Astrocyte (in vitro differentiated cells and primary cell): ENCODE data around the gene LDAF1. TPM values are rescaled to one million over a fixed set of nuclear protein-coding genes. Genes with fewer than 3 reads are reported as not detected.

Experiments used
- DNase-seq: peaks from one replicate; pipeline ENCODE4 v3.0.0-alpha.2; 2010; ENCODE audit warnings: low read depth
- FAIRE-seq: peaks from 2 replicates; lab custom pipeline; 2011; peaks lifted over from hg19 to GRCh38; lab: Jason Lieb, UNC
- H2AFZ ChIP-seq: 2 replicates; pipeline ENCODE4 v1.6.0; 2012; ENCODE audit warnings: low read depth, low read length, inconsistent platforms
- H3K27ac ChIP-seq: 2 replicates; pipeline ENCODE4 v1.5.1; 2011; ENCODE audit warnings: low read depth, low read length, inconsistent platforms
- H3K27me3 ChIP-seq: 2 replicates; pipeline ENCODE4 v1.6.0; 2011; ENCODE audit warnings: low read length, inconsistent platforms; ENCODE audit not compliant: insufficient read depth
- H3K36me3 ChIP-seq: 2 replicates; pipeline ENCODE4 v1.5.1; 2011; ENCODE audit warnings: low read length, inconsistent platforms; ENCODE audit not compliant: insufficient read depth
- H3K4me1 ChIP-seq: 2 replicates; pipeline ENCODE4 v1.5.1; 2011; ENCODE audit warnings: low read length, inconsistent platforms; ENCODE audit not compliant: insufficient read depth
- H3K4me2 ChIP-seq: 2 replicates; pipeline ENCODE4 v1.6.0; 2012; ENCODE audit warnings: low read length, inconsistent platforms
- H3K4me3 ChIP-seq: 2 replicates; pipeline ENCODE4 v1.5.1; 2011; ENCODE audit warnings: low read depth, mild to moderate bottlenecking, low read length, inconsistent platforms; ENCODE audit not compliant: insufficient read depth
- H3K79me2 ChIP-seq: 2 replicates; pipeline ENCODE4 v1.6.0; 2012; ENCODE audit warnings: mild to moderate bottlenecking, low read length, inconsistent platforms; ENCODE audit not compliant: insufficient read depth
- H3K9ac ChIP-seq: 2 replicates; pipeline ENCODE4 v1.6.0; 2012; ENCODE audit warnings: mild to moderate bottlenecking, low read length, inconsistent platforms
- H3K9me3 ChIP-seq: 2 replicates; pipeline ENCODE4 v1.5.1; 2012; ENCODE audit warnings: low read depth, mild to moderate bottlenecking, low read length, inconsistent platforms; ENCODE audit not compliant: insufficient read depth
- H4K20me1 ChIP-seq: 2 replicates; pipeline ENCODE4 v1.6.0; 2012; ENCODE audit warnings: low read length, inconsistent platforms; ENCODE audit not compliant: insufficient read depth
- H3K27ac Mint-ChIP-seq: one replicate; pipeline ENCODE4 v1.8.0; 2021; ENCODE audit warnings: mild to moderate bottlenecking, mixed read lengths; ENCODE audit not compliant: unreplicated experiment
- H3K27me3 Mint-ChIP-seq: one replicate; pipeline ENCODE4 v1.8.0; 2021; ENCODE audit warnings: low read depth, mixed read lengths; ENCODE audit not compliant: unreplicated experiment
- H3K36me3 Mint-ChIP-seq: one replicate; pipeline ENCODE4 v1.8.0; 2021; ENCODE audit warnings: low read depth, mixed read lengths; ENCODE audit not compliant: unreplicated experiment
- H3K4me1 Mint-ChIP-seq: one replicate; pipeline ENCODE4 v1.8.0; 2021; ENCODE audit warnings: low read depth, mixed read lengths; ENCODE audit not compliant: unreplicated experiment
- H3K4me3 Mint-ChIP-seq: one replicate; pipeline ENCODE4 v1.8.0; 2021; ENCODE audit warnings: mild to moderate bottlenecking, moderate library complexity, mixed read lengths; ENCODE audit not compliant: unreplicated experiment
- H3K9me3 Mint-ChIP-seq: one replicate; pipeline ENCODE4 v1.8.0; 2021; ENCODE audit warnings: mild to moderate bottlenecking, mixed read lengths; ENCODE audit not compliant: unreplicated experiment
- EZH2 ChIP-seq: IDR thresholded peaks from 2 replicates; pipeline ENCODE4 v1.6.1; 2012; ENCODE audit warnings: mild to moderate bottlenecking, low read length, inconsistent platforms; ENCODE audit not compliant: insufficient read depth
- total RNA-seq: library from RNA; stranded (reverse); gene quantifications from 2 replicates; pipeline ENCODE4 v1.2.1, GENCODE V29; 2021
- TF ChIP-seq, protein P1 (sequence below): IDR thresholded peaks from 2 replicates; pipeline ENCODE4 v1.5.1; 2011; ENCODE audit warnings: low read depth, mild to moderate bottlenecking, inconsistent platforms, low read length, moderate library complexity; ENCODE audit not compliant: insufficient read depth

Gene LDAF1
- total RNA-seq, 1 donor from 2014 or later: 38.6 TPM

DNA sequence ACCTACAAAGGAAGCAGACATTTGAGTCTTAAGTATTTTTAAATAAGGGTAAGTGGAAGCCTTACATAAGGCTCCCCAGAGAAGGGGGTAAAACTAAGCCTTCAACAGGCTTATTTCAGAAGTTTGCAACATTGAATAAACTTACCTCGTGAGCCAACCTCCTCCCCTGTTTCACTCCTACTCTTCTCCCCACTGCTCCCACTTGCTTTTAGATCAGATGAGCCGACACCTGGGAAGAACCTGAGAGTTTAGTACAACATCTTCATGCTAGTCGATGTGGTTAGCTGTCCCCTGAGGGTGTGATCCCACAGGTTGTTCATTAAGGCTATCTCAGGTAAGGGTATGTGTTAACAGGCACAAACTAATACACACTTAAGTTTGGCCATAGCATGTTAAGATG, 39.1 kb downstream of the LDAF1 start:
- Histone ChIP-seq H4K20me1 (no peaks in the 10 kb centered on the region), H3K4me2 (no peak overlapping the region), H3K79me2 (no peaks in the 10 kb centered on the region), H3K4me3 (no peak overlapping the region), H3K27me3 (peaks cover 32% of the 10 kb centered on the region), H3K4me1 (no peaks in the 10 kb centered on the region), H3K9ac (no peak overlapping the region), H3K36me3 (no peaks in the 10 kb centered on the region), H3K9me3 (no peaks in the 10 kb centered on the region), H3K27ac (no peak overlapping the region), H2AFZ (no peak overlapping the region)
- Mint-ChIP-seq H3K27me3 (peaks cover 48% of the 10 kb centered on the region), H3K4me3 (no peak overlapping the region), H3K9me3 (peaks cover 2% of the 10 kb centered on the region), H3K36me3 (no peaks in the 10 kb centered on the region), H3K4me1 (no peaks in the 10 kb centered on the region), H3K27ac (no peak overlapping the region)
- DNase-seq: no peak
- TF ChIP-seq EZH2: no peak
- TF ChIP-seq, protein P1, sequence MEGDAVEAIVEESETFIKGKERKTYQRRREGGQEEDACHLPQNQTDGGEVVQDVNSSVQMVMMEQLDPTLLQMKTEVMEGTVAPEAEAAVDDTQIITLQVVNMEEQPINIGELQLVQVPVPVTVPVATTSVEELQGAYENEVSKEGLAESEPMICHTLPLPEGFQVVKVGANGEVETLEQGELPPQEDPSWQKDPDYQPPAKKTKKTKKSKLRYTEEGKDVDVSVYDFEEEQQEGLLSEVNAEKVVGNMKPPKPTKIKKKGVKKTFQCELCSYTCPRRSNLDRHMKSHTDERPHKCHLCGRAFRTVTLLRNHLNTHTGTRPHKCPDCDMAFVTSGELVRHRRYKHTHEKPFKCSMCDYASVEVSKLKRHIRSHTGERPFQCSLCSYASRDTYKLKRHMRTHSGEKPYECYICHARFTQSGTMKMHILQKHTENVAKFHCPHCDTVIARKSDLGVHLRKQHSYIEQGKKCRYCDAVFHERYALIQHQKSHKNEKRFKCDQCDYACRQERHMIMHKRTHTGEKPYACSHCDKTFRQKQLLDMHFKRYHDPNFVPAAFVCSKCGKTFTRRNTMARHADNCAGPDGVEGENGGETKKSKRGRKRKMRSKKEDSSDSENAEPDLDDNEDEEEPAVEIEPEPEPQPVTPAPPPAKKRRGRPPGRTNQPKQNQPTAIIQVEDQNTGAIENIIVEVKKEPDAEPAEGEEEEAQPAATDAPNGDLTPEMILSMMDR: no peak
- FAIRE-seq: no peak

DNA sequence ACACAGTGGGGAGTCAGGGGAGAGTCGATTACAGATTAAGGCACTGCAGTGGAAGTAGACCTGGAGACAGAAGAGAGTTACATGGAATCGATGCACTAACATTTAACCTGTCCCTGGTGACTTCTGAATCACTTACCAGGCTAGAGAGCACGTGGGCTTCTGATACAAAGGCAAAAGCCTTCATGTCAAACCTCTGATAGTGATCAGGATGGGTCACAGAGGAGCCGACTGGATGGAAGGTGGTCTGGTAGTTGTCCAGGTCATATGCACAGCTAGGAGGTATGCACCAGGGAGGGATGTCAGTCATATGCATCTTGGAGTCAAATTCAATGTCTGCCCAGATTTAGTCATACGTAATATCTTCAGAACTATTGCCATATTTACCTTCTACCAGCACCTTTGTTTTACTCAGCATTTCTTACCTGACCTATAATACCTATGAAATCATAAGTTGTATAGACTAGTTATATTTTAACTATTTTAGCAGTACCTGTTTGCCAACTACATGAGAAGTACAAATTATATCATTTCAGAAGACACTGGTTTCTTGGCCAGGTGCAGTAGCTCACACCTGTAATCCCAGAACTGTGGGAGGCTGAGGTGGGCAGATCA, 41.2 kb downstream of the LDAF1 start:
- no peak overlapping the region for H3K4me2 ChIP-seq
- Mint-ChIP-seq H3K27me3 (peaks cover 48% of the 10 kb centered on the region), H3K4me3 (no peak overlapping the region), H3K4me1 (no peaks in the 10 kb centered on the region), H3K9me3 (no peaks in the 10 kb centered on the region), H3K27ac (no peak overlapping the region), H3K36me3 (no peaks in the 10 kb centered on the region)
- TF ChIP-seq, protein P1: no peak
- no peak for TF ChIP-seq EZH2
- no peaks in the 10 kb centered on the region for H4K20me1 ChIP-seq
- H3K27ac ChIP-seq: no peak overlapping the region
- H3K79me2 ChIP-seq: no peaks in the 10 kb centered on the region
- FAIRE-seq (no peak), DNase-seq (no peak)
- H3K4me3 ChIP-seq: no peak overlapping the region
- H2AFZ ChIP-seq: no peak overlapping the region
- peaks cover 42% of the 10 kb centered on the region for H3K27me3 ChIP-seq
- H3K9ac ChIP-seq: no peak overlapping the region
- no peaks in the 10 kb centered on the region for H3K4me1 ChIP-seq
- H3K9me3 ChIP-seq: no peaks in the 10 kb centered on the region
- no peaks in the 10 kb centered on the region for H3K36me3 ChIP-seq

DNA sequence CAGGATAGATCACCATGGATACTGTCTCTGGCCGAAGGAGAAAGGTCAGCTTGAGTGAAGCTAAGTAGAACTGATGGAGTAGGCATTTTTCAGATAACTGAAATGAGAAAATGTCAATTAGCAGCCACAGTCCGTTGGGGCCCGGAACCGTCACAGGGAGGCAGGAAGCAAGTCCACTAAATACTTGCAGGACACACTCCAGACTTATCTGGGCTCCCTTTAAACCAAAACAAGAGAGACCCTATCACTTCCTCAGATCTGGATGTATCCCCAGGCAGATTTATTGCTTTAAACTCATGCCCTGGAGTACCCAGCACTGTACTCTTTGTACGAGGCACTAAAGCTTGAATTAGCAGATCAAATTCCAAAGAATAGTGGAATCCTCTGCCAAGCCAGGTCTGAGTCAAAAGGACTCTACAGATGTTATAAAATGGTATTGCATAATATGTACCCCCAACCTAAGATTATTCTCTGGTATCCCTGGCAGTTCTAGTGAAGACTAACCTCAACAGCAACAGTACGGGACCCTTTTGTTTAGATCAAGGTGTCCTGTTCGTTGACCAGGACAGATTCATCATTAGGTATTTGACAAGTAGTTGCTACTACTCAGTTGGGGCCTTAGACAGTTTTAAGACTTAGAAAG, 44.8 kb downstream of the LDAF1 start:
- TF ChIP-seq, protein P1: no peak
- TF ChIP-seq EZH2: no peak
- no peak for FAIRE-seq
- no peak overlapping the region for H3K27ac Mint-ChIP-seq

More for the DNA sequence above, 44.8 kb downstream of the LDAF1 start:
- H3K9ac ChIP-seq: no peak overlapping the region
- H3K27ac ChIP-seq: no peak overlapping the region
- peaks cover 49% of the 10 kb centered on the region for H3K27me3 Mint-ChIP-seq
- H3K9me3 Mint-ChIP-seq: no peaks in the 10 kb centered on the region
- no peak overlapping the region for H3K4me2 ChIP-seq
- H3K36me3 ChIP-seq: no peaks in the 10 kb centered on the region
- H3K4me1 Mint-ChIP-seq: no peaks in the 10 kb centered on the region
- DNase-seq: no peak
- no peak overlapping the region for H2AFZ ChIP-seq
- peaks cover 30% of the 10 kb centered on the region for H3K27me3 ChIP-seq
- no peaks in the 10 kb centered on the region for H3K79me2 ChIP-seq
- H3K4me3 Mint-ChIP-seq: no peak overlapping the region
- H3K9me3 ChIP-seq: no peaks in the 10 kb centered on the region
- H4K20me1 ChIP-seq: no peaks in the 10 kb centered on the region
- H3K4me3 ChIP-seq: no peak overlapping the region
- H3K36me3 Mint-ChIP-seq: no peaks in the 10 kb centered on the region
- no peaks in the 10 kb centered on the region for H3K4me1 ChIP-seq
